Measurements from ENCODE around the gene CCDC24. TPM values are rescaled to one million over a fixed set of nuclear protein-coding genes. Genes with fewer than 3 reads are reported as not detected.

Gene CCDC24
- total RNA-seq, 1 experiment from 2014 or later, result 11.8 TPM

DNA sequence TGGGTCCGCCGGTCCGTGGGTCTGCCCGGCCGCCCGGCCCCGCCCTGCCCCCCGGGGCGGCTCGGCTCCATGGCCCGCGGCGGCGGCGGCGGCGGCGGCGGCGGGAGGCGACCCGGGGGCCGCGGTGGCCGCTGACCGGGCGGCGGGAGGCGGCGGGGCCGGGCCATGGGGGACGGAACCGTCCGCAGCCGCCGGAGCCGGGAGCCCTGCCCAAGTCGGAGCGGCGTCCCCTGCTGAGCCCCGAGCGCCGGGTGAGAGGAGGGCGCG, 12.2 kb upstream of the CCDC24 start:
- no peak overlapping the region for H2BK15ac ChIP-seq (ENCODE audit: low read depth, low read length)
- DNase-seq, result no peak
- H3K4me1 ChIP-seq (ENCODE audit: insufficient read depth, low read length), result peaks cover 8% of the 10 kb centered on the region; the same call in 1 of the 2 replicates
- H3K56ac ChIP-seq (ENCODE audit: insufficient read length, low read depth, low read length), result no peak overlapping the region
- H3K9me3 Mint-ChIP-seq, result no peaks in the 10 kb centered on the region; a peak in 1 of 5 replicates
- no peaks in the 10 kb centered on the region for H3K27me3 Mint-ChIP-seq (ENCODE audit: low read depth)
- no peak overlapping the region for H4K5ac ChIP-seq (ENCODE audit: insufficient read length, low read depth, low read length)
- no peak overlapping the region for H2AK5ac ChIP-seq (ENCODE audit: insufficient read length, low read length)
- no peak overlapping the region for H3K4me2 ChIP-seq (ENCODE audit: insufficient read depth, insufficient read length, low read length)
- peaks cover 3% of the 10 kb centered on the region; the same call in 1 of the 2 replicates for H3K79me2 ChIP-seq (ENCODE audit: insufficient read depth, low read length)
- TF ChIP-seq, protein P1, sequence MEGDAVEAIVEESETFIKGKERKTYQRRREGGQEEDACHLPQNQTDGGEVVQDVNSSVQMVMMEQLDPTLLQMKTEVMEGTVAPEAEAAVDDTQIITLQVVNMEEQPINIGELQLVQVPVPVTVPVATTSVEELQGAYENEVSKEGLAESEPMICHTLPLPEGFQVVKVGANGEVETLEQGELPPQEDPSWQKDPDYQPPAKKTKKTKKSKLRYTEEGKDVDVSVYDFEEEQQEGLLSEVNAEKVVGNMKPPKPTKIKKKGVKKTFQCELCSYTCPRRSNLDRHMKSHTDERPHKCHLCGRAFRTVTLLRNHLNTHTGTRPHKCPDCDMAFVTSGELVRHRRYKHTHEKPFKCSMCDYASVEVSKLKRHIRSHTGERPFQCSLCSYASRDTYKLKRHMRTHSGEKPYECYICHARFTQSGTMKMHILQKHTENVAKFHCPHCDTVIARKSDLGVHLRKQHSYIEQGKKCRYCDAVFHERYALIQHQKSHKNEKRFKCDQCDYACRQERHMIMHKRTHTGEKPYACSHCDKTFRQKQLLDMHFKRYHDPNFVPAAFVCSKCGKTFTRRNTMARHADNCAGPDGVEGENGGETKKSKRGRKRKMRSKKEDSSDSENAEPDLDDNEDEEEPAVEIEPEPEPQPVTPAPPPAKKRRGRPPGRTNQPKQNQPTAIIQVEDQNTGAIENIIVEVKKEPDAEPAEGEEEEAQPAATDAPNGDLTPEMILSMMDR (conservative IDR thresholded peaks at IDR 0.05), result no peak
- H2BK120ac ChIP-seq (ENCODE audit: low read depth, low read length, poor library complexity, severe bottlenecking), result no peak overlapping the region
- no peak overlapping the region for H3K14ac ChIP-seq (ENCODE audit: insufficient read depth, low read length)
- H2BK5ac ChIP-seq (ENCODE audit: insufficient read length, low read length), result no peak overlapping the region
- no peak overlapping the region for H3K27ac Mint-ChIP-seq
- H3K27ac ChIP-seq (ENCODE audit: insufficient read length, low read depth, low read length), result no peak overlapping the region
- no peak overlapping the region for H2AFZ ChIP-seq (ENCODE audit: low read length)
- H4K8ac ChIP-seq (replicated peaks; ENCODE audit: insufficient read length, low read depth, low read length), result no peak overlapping the region
- H3K23me2 ChIP-seq (ENCODE audit: insufficient read length, low read depth, low read length, poor library complexity, severe bottlenecking), result peaks cover 21% of the 10 kb centered on the region
- peak overlapping the region in 1 of 2 experiments; percentile 89; a peak in 2 of 5 replicates for H3K4me3 Mint-ChIP-seq
- H3K9me3 ChIP-seq (ENCODE audit: control insufficient read depth, low read depth, low read length), result no peaks in the 10 kb centered on the region
- no peak overlapping the region for H4K91ac ChIP-seq (ENCODE audit: insufficient read length, low read depth, low read length)
- H2BK20ac ChIP-seq (ENCODE audit: low read depth, low read length, poor library complexity, severe bottlenecking), result no peak overlapping the region
- no peak overlapping the region for H3K9ac ChIP-seq (ENCODE audit: extremely low read depth, insufficient read length, low read length)
- peaks cover 6% of the 10 kb centered on the region for H3K79me1 ChIP-seq (ENCODE audit: insufficient read depth, low read depth, low read length, poor library complexity, severe bottlenecking)
- WGBS (ENCODE audit: extremely low coverage, insufficient read length, low lambda C conversion rate), result no CpG with 5 or more reads among the region's 45 CpGs
- H3K4ac ChIP-seq (ENCODE audit: low read depth, low read length), result no peak overlapping the region
- no peaks in the 10 kb centered on the region for H3K27me3 ChIP-seq (ENCODE audit: insufficient read depth, low read length)
- H4K20me1 ChIP-seq (ENCODE audit: control insufficient read depth, insufficient read depth, insufficient read length), result no peaks in the 10 kb centered on the region
- no peak overlapping the region for H3K18ac ChIP-seq (ENCODE audit: insufficient read length, low read depth, low read length)
- H3K23ac ChIP-seq (ENCODE audit: insufficient read length, low read depth, low read length), result no peak overlapping the region
- H3K36me3 Mint-ChIP-seq (ENCODE audit: insufficient read depth in 1 of 3, low read depth in 3 of 3), result peaks cover 23 to 51% (median 48%) of the 10 kb centered on the region in 3 experiments; a peak in 6 of 7 replicates
- H3K4me1 Mint-ChIP-seq, result peaks cover 27 to 33% of the 10 kb centered on the region in 2 experiments
- no peak overlapping the region for H2BK12ac ChIP-seq (ENCODE audit: insufficient read length, low read depth, low read length)
- H3T11ph ChIP-seq (ENCODE audit: low read length), result no peak overlapping the region

Data from H9 (cell line).